HepG2 (cell line): ENCODE data around the gene CDC42EP4.
A peak's percentile ranks its signal among the peaks of the same experiment; 100 is the strongest.

Experiments
- CEBPB ChIP-seq: IDR thresholded peaks from 2 replicates; pipeline ENCODE4 v1.6.1; 2011; ENCODE audit warnings: low read depth, low read length, improper control_type of control experiment, borderline replicate concordance
- EP300 ChIP-seq, 3 experiments: sonication (generic) in 1 of 3; formaldehyde crosslinking in 1 of 3; IDR thresholded peaks; 2 replicates each; pipeline versions ENCODE4 v1.5.1 to v1.6.1; 2011 to 2020; ENCODE audit warnings: low read depth in 2 of 3, low read length in 2 of 3, borderline replicate concordance in 1 of 3, improper control_type of control experiment in 1 of 3, mild to moderate bottlenecking in 1 of 3, missing genetic modification reagents in 1 of 3, moderate library complexity in 1 of 3
- HOMEZ ChIP-seq: IDR thresholded peaks from 2 replicates; pipeline ENCODE4 v1.6.1; 2016; ENCODE audit warnings: low read depth
- MAX ChIP-seq: IDR thresholded peaks from 2 replicates; pipeline ENCODE4 v1.6.1; 2012; ENCODE audit warnings: inconsistent platforms
- TRIM24 ChIP-seq: sonication (generic); formaldehyde crosslinking; IDR thresholded peaks from 2 replicates; pipeline ENCODE4 v1.8.0; 2022; ENCODE audit warnings: mild to moderate bottlenecking, missing genetic modification reagents
- XRCC5 ChIP-seq: fragments of 200-400 bp; formaldehyde crosslinking; optimal IDR thresholded peaks from 2 replicates; pipeline ENCODE3; 2017; ENCODE audit warnings: mild to moderate bottlenecking, low read length
- ZBTB3 ChIP-seq: sonication (generic); formaldehyde crosslinking; IDR thresholded peaks from 2 replicates; pipeline ENCODE4 v1.4.0; 2020; ENCODE audit warnings: low read depth, mild to moderate bottlenecking, moderate library complexity, missing genetic modification reagents, borderline replicate concordance
- ZNF484 ChIP-seq: sonication (generic); formaldehyde crosslinking; IDR thresholded peaks from 2 replicates; pipeline ENCODE4 v1.5.1; 2020; ENCODE audit warnings: mild to moderate bottlenecking, low read depth, missing genetic modification reagents, borderline replicate concordance
- ZNF615 ChIP-seq: sonication (generic); formaldehyde crosslinking; IDR thresholded peaks from 2 replicates; pipeline ENCODE4 v1.5.0; 2020; ENCODE audit warnings: mild to moderate bottlenecking, missing genetic modification reagents, borderline replicate concordance
- ZSCAN29 ChIP-seq: sonication (generic); formaldehyde crosslinking; conservative IDR thresholded peaks from 2 replicates; pipeline ENCODE4 v1.4.0; 2020; ENCODE audit warnings: mild to moderate bottlenecking, missing genetic modification reagents
- TF ChIP-seq, protein P1 (sequence below): sonication (generic); formaldehyde crosslinking; IDR thresholded peaks from 2 replicates; pipeline ENCODE4 v1.5.0; 2020; ENCODE audit warnings: mild to moderate bottlenecking, missing genetic modification reagents, moderate library complexity

- TF ChIP-seq EP300 (IDR thresholded peaks at IDR 0.05; ENCODE audit: low read depth in 2 of 2, low read length in 2 of 2): no peak
- no peak for TF ChIP-seq EP300 (CRISPR knock-in tag; IDR thresholded peaks at IDR 0.05; ENCODE audit: borderline replicate concordance)
- TF ChIP-seq, protein P1, sequence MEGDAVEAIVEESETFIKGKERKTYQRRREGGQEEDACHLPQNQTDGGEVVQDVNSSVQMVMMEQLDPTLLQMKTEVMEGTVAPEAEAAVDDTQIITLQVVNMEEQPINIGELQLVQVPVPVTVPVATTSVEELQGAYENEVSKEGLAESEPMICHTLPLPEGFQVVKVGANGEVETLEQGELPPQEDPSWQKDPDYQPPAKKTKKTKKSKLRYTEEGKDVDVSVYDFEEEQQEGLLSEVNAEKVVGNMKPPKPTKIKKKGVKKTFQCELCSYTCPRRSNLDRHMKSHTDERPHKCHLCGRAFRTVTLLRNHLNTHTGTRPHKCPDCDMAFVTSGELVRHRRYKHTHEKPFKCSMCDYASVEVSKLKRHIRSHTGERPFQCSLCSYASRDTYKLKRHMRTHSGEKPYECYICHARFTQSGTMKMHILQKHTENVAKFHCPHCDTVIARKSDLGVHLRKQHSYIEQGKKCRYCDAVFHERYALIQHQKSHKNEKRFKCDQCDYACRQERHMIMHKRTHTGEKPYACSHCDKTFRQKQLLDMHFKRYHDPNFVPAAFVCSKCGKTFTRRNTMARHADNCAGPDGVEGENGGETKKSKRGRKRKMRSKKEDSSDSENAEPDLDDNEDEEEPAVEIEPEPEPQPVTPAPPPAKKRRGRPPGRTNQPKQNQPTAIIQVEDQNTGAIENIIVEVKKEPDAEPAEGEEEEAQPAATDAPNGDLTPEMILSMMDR (CRISPR knock-in tag): no peak; the same call in 1 of the 2 replicates
- no peak for TF ChIP-seq HOMEZ (CRISPR knock-in tag)
- TF ChIP-seq ZSCAN29: 0 out of 2 replicates have a peak, but pooled peaks have one; percentile 2
- no peak for TF ChIP-seq ZBTB3 (CRISPR knock-in tag)
- TF ChIP-seq ZNF484 (CRISPR knock-in tag): no peak
- no peak for TF ChIP-seq XRCC5
- TF ChIP-seq ZNF615 (CRISPR knock-in tag): no peak
- TF ChIP-seq MAX: no peak; the same call in 1 of the 2 replicates
- TF ChIP-seq TRIM24 (CRISPR knock-in tag): no peak
- no peak for TF ChIP-seq CEBPB
Measured at GRCh38 chr17:73262676-73263642, 48.8 kb downstream of the CDC42EP4 start.
